Heart left ventricle (tissue), 13 donors: ENCODE measurements around the gene MAMDC4.

Source experiments
- POLR2A ChIP-seq, 2 donors: fragments of 450-650 bp; IDR thresholded peaks; one replicate each; pipeline ENCODE4 v1.6.1; 2017; ENCODE audit warnings: antibody characterized with exemption in 2 of 2, mild to moderate bottlenecking in 2 of 2, moderate library complexity in 2 of 2
- TF ChIP-seq, protein P1 (sequence below), 12 donors: fragments of 200-600 bp; sonication (generic) in 4 of 12; IDR thresholded peaks; one replicate each; pipeline versions ENCODE4 v1.5.0 to v1.8.0; 2018 to 2022; ENCODE audit warnings: antibody characterized with exemption in 12 of 12, mild to moderate bottlenecking in 5 of 12
- donor health status: ischemic (EF 13 %, LVEDD 7.1; RV severe dilation, severe dysfunction).
- donor health status: DM: no; HTN: yes; CAD: no.
- donor health status: DM: no; HTN: no; CAD: no.
- donor health status: ischemic (EF 25% LVEDD 6.9; RV normal size, moderate dysfunction).
- donor health status: ischemic (EF 25% LVEDD 5.7; RV mildly dilated, moderate dysfunction).
- donor health status: ischemic (EF 35%, LVEDD 5.7; RV mildly dilated, moderate dysfunction).
- donor health status: nonischemic (EF 11% LVEDD 7.7; RV severe dilation, severe dysfunction).
- donor health status: DM: yes; HTN: yes; CAD: no.
- donor health status: PGD.
- donor health status: ischemic (EF 29% LVEDD 5.4; RV normal size, mild dysfunction).
- donor health status: nonischemic (EF 23%, LVEDD 6.1; RV moderate dilation, normal function).

DNA sequence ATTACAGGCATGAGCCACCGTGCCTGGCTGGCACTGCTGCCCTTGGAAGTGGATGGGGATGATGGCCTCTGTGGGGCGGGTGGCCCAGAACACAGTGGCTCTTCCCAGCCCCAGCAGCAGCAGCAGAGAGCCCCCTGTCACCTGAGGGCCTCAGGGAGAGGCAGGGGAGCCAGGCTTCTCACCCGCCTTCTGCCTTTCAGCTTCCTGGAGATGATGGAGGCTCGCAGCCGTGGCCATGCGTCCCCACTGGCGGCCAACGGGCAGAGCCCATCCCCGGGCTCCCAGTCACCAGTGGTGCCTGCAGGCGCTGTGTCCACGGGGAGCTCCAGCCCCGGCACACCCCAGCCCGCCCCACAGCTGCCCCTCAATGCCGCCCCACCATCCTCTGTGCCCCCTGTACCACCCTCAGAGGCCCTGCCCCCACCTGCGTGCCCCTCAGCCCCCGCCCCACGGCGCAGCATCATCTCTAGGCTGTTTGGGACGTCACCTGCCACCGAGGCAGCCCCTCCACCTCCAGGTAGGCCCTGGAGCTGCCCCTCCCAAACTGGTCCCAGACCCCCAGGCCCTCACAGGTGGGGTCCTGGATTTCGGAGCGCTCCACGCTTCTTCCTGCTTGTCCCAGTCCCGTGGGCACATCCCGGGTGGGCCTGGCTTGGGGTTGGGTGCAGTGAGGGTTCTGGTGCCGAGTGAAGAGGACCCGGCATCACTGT lies 14.8 kb upstream of the MAMDC4 start:
- TF ChIP-seq, protein P1, sequence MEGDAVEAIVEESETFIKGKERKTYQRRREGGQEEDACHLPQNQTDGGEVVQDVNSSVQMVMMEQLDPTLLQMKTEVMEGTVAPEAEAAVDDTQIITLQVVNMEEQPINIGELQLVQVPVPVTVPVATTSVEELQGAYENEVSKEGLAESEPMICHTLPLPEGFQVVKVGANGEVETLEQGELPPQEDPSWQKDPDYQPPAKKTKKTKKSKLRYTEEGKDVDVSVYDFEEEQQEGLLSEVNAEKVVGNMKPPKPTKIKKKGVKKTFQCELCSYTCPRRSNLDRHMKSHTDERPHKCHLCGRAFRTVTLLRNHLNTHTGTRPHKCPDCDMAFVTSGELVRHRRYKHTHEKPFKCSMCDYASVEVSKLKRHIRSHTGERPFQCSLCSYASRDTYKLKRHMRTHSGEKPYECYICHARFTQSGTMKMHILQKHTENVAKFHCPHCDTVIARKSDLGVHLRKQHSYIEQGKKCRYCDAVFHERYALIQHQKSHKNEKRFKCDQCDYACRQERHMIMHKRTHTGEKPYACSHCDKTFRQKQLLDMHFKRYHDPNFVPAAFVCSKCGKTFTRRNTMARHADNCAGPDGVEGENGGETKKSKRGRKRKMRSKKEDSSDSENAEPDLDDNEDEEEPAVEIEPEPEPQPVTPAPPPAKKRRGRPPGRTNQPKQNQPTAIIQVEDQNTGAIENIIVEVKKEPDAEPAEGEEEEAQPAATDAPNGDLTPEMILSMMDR (IDR thresholded peaks at IDR 0.05), result no peak
- no peak for TF ChIP-seq POLR2A (IDR thresholded peaks at IDR 0.05)
